H9 (cell line): ENCODE results near the gene ZNF512B. TPM values are rescaled to one million over a fixed set of nuclear protein-coding genes. Genes with fewer than 3 reads are reported as not detected.
A peak's percentile ranks its signal among the peaks of the same experiment; 100 is the strongest.

Source experiments
- DNase-seq: peaks from one replicate; pipeline ENCODE4 v3.0.0-alpha.2; 2017
- H2AFZ ChIP-seq: one replicate; pipeline ENCODE4 v1.6.1; 2013; ENCODE audit warnings: mild to moderate bottlenecking, low read length, control low read depth, moderate library complexity
- H2AK5ac ChIP-seq: 2 replicates; pipeline ENCODE4 v1.6.1; 2013; ENCODE audit warnings: low read length, control low read depth, mixed read lengths; ENCODE audit not compliant: insufficient read length
- H2BK120ac ChIP-seq: one replicate; pipeline ENCODE4 v1.6.1; 2013; ENCODE audit warnings: low read depth, mild to moderate bottlenecking, low read length, control low read depth, inconsistent platforms; ENCODE audit not compliant: poor library complexity, severe bottlenecking
- H2BK12ac ChIP-seq: 2 replicates; pipeline ENCODE4 v1.6.1; 2013; ENCODE audit warnings: low read length, control low read depth, mixed read lengths, low read depth; ENCODE audit not compliant: insufficient read length
- H2BK15ac ChIP-seq: 2 replicates; pipeline ENCODE4 v1.6.1; 2013; ENCODE audit warnings: low read depth, low read length, control low read depth
- H2BK20ac ChIP-seq: one replicate; pipeline ENCODE4 v1.6.1; 2013; ENCODE audit warnings: low read depth, mild to moderate bottlenecking, low read length, control low read depth, inconsistent platforms; ENCODE audit not compliant: poor library complexity, severe bottlenecking
- H2BK5ac ChIP-seq: 2 replicates; pipeline ENCODE4 v1.6.1; 2013; ENCODE audit warnings: low read length, control low read depth, mixed read lengths; ENCODE audit not compliant: insufficient read length
- H3K14ac ChIP-seq: 2 replicates; pipeline ENCODE4 v1.6.1; 2013; ENCODE audit warnings: low read length, control low read depth; ENCODE audit not compliant: insufficient read depth
- H3K18ac ChIP-seq: 2 replicates; pipeline ENCODE4 v1.6.1; 2013; ENCODE audit warnings: low read depth, mild to moderate bottlenecking, mixed read lengths, low read length, control low read depth; ENCODE audit not compliant: insufficient read length
- H3K23ac ChIP-seq: 2 replicates; pipeline ENCODE4 v1.6.1; 2013; ENCODE audit warnings: low read length, control low read depth, mixed read lengths, low read depth; ENCODE audit not compliant: insufficient read length
- H3K23me2 ChIP-seq: 2 replicates; pipeline ENCODE4 v1.6.1; 2013; ENCODE audit warnings: low read depth, mild to moderate bottlenecking, mixed read lengths, low read length, control low read depth; ENCODE audit not compliant: insufficient read length, poor library complexity, severe bottlenecking
- H3K27ac ChIP-seq: 2 replicates; pipeline ENCODE4 v1.5.1; 2013; ENCODE audit warnings: low read length, control low read depth, mixed read lengths, low read depth; ENCODE audit not compliant: insufficient read length
- H3K27me3 ChIP-seq: 2 replicates; pipeline ENCODE4 v1.6.1; 2013; ENCODE audit warnings: low read length, control low read depth, inconsistent platforms; ENCODE audit not compliant: insufficient read depth
- H3K4ac ChIP-seq: 2 replicates; pipeline ENCODE4 v1.6.1; 2013; ENCODE audit warnings: low read depth, mild to moderate bottlenecking, control low read depth, inconsistent platforms, low read length, moderate library complexity
- H3K4me1 ChIP-seq: 2 replicates; pipeline ENCODE4 v1.6.1; 2013; ENCODE audit warnings: low read length, control low read depth, inconsistent platforms; ENCODE audit not compliant: insufficient read depth
- H3K4me2 ChIP-seq: 2 replicates; pipeline ENCODE4 v1.6.1; 2013; ENCODE audit warnings: low read length, control low read depth, mixed read lengths; ENCODE audit not compliant: insufficient read length, insufficient read depth
- H3K56ac ChIP-seq: 2 replicates; pipeline ENCODE4 v1.6.1; 2013; ENCODE audit warnings: low read depth, mild to moderate bottlenecking, mixed read lengths, low read length, control low read depth; ENCODE audit not compliant: insufficient read length
- H3K79me1 ChIP-seq: 2 replicates; pipeline ENCODE4 v1.6.1; 2013; ENCODE audit warnings: low read depth, mild to moderate bottlenecking, moderate library complexity, low read length, control low read depth, inconsistent platforms; ENCODE audit not compliant: insufficient read depth, poor library complexity, severe bottlenecking
- H3K79me2 ChIP-seq: 2 replicates; pipeline ENCODE4 v1.6.1; 2013; ENCODE audit warnings: low read length, control low read depth, inconsistent platforms; ENCODE audit not compliant: insufficient read depth
- H3K9ac ChIP-seq: 2 replicates; pipeline ENCODE4 v1.6.1; 2013; ENCODE audit warnings: low read length, control low read depth, mixed read lengths; ENCODE audit not compliant: insufficient read length; ENCODE audit errors: extremely low read depth
- H3K9me3 ChIP-seq: one replicate; pipeline ENCODE4 v1.6.1; 2013; ENCODE audit warnings: low read depth, low read length, inconsistent platforms; ENCODE audit not compliant: control insufficient read depth
- H3T11ph ChIP-seq: one replicate; pipeline ENCODE4 v1.6.1; 2013; ENCODE audit warnings: mild to moderate bottlenecking, low read length, control low read depth, inconsistent platforms
- H4K20me1 ChIP-seq: one replicate; pipeline ENCODE4 v1.6.1; 2013; ENCODE audit not compliant: control insufficient read depth, insufficient read length, insufficient read depth
- H4K5ac ChIP-seq: 2 replicates; pipeline ENCODE4 v1.6.1; 2013; ENCODE audit warnings: low read depth, mild to moderate bottlenecking, mixed read lengths, low read length, control low read depth; ENCODE audit not compliant: insufficient read length
- H4K8ac ChIP-seq: replicated peaks from 2 replicates; pipeline ENCODE4 v1.6.1; 2013; ENCODE audit warnings: low read length, control low read depth, mixed read lengths, low read depth; ENCODE audit not compliant: insufficient read length
- H4K91ac ChIP-seq: 2 replicates; pipeline ENCODE4 v1.6.1; 2013; ENCODE audit warnings: low read depth, mild to moderate bottlenecking, moderate library complexity, mixed read lengths, low read length, control low read depth; ENCODE audit not compliant: insufficient read length
- H3K27ac Mint-ChIP-seq, 3 experiments: 2 replicates in 2 of 3; 3 replicates in 1 of 3; pipeline ENCODE4 v1.8.0; 2020 to 2021; ENCODE audit warnings: mixed read lengths in 3 of 3, mild to moderate bottlenecking in 1 of 3, moderate library complexity in 1 of 3
- H3K27me3 Mint-ChIP-seq: 2 replicates; pipeline ENCODE4 v1.8.0; 2021; ENCODE audit warnings: low read depth, mild to moderate bottlenecking, moderate library complexity, mixed read lengths
- H3K36me3 Mint-ChIP-seq, 3 experiments: 2 replicates in 2 of 3; 3 replicates in 1 of 3; pipeline ENCODE4 v1.8.0; 2020 to 2021; ENCODE audit warnings: low read depth in 3 of 3, mixed read lengths in 3 of 3; ENCODE audit not compliant: insufficient read depth in 1 of 3
- H3K4me1 Mint-ChIP-seq, 2 experiments: 2 replicates each; pipeline ENCODE4 v1.8.0; 2020; ENCODE audit warnings: mixed read lengths in 2 of 2
- H3K4me3 Mint-ChIP-seq, 2 experiments: 2 replicates in 1 of 2; 3 replicates in 1 of 2; pipeline ENCODE4 v1.8.0; 2020 to 2021; ENCODE audit warnings: mild to moderate bottlenecking in 2 of 2, mixed read lengths in 2 of 2, moderate library complexity in 1 of 2
- H3K9me3 Mint-ChIP-seq, 2 experiments: 2 replicates in 1 of 2; 3 replicates in 1 of 2; pipeline ENCODE4 v1.8.0; 2020; ENCODE audit warnings: mild to moderate bottlenecking in 2 of 2, mixed read lengths in 2 of 2, moderate library complexity in 1 of 2
- CTCF ChIP-seq: fragments of 200-600 bp; sonication (generic); conservative IDR thresholded peaks from 3 replicates; pipeline ENCODE4 v1.8.0; 2021; ENCODE audit warnings: antibody characterized with exemption, mild to moderate bottlenecking
- whole genome bisulfite sequencing: extraction: QIAGEN DNeasy Blood & Tissue Kit; methylation state at CpG from one replicate; pipeline ENCODE4 v1.1.7; 2013; ENCODE audit warnings: missing lambda C conversion rate, low lambda C conversion rate, mixed read lengths; ENCODE audit not compliant: insufficient read length; ENCODE audit errors: extremely low coverage; 5-methylcytosine and 5-hydroxymethylcytosine counted together
- total RNA-seq: library from RNA; stranded (reverse); gene quantifications from 2 replicates; pipeline ENCODE4 v1.2.1, GENCODE V29; 2021

ZNF512B gene
- total RNA-seq, 1 experiment from 2014 or later: 46.0 TPM

- H3K4me2 ChIP-seq: peak overlapping the region; percentile 59
- TF ChIP-seq CTCF: no peak
- no peaks in the 10 kb centered on the region for H3K9me3 Mint-ChIP-seq
These were observed 11.9 kb downstream of the ZNF512B start for GRCh38 chr20:63957690-63958441.

More at GRCh38 chr20:63957690-63958441, 11.9 kb downstream of the ZNF512B start:
- H3K27me3 ChIP-seq: no peaks in the 10 kb centered on the region
- Mint-ChIP-seq H3K27me3 (no peaks in the 10 kb centered on the region), H3K27ac (peak overlapping the region in 2 of 3 experiments; percentile 89 to 97; a peak in 5 of 7 replicates), H3K4me1 (peaks cover 33 to 35% of the 10 kb centered on the region in 2 experiments), H3K36me3 (peaks cover 5 to 41% (median 31%) of the 10 kb centered on the region in 3 experiments; a peak in 6 of 7 replicates), H3K4me3 (peak overlapping the region; percentile 70 to 86)
- H3K79me1 ChIP-seq: peaks cover 2% of the 10 kb centered on the region
- H3K14ac ChIP-seq: no peak overlapping the region
- no peak overlapping the region for H2BK12ac ChIP-seq
- no peak overlapping the region for H2BK120ac ChIP-seq
- H3K23me2 ChIP-seq: peaks cover 14% of the 10 kb centered on the region
- no peak overlapping the region for H4K5ac ChIP-seq
- no peak overlapping the region for H3T11ph ChIP-seq
- no peak overlapping the region for H3K23ac ChIP-seq
- H3K9ac ChIP-seq: no peak overlapping the region
- H3K79me2 ChIP-seq: peaks cover 12% of the 10 kb centered on the region; the same call in 1 of the 2 replicates
- no peak overlapping the region for H3K4ac ChIP-seq
- no peak overlapping the region for H3K27ac ChIP-seq
- no peak overlapping the region for H2AFZ ChIP-seq
- no peak overlapping the region for H4K91ac ChIP-seq
- no peak overlapping the region for H2BK20ac ChIP-seq
- peak overlapping the region; percentile 9 for H3K18ac ChIP-seq
- H3K9me3 ChIP-seq: no peaks in the 10 kb centered on the region
- no peak overlapping the region for H3K56ac ChIP-seq
- H4K20me1 ChIP-seq: no peaks in the 10 kb centered on the region
- no peak overlapping the region for H2BK5ac ChIP-seq
- DNase-seq: peak; percentile 98
- no peak overlapping the region for H2AK5ac ChIP-seq
- no peak overlapping the region for H2BK15ac ChIP-seq
- no peaks in the 10 kb centered on the region; the same call in 1 of the 2 replicates for H3K4me1 ChIP-seq
- no CpG with 5 or more reads among the region's 13 CpGs for WGBS
- H4K8ac ChIP-seq: no peak overlapping the region
